ENCODE results near the gene LRRFIP2.

Gene LRRFIP2

DNA sequence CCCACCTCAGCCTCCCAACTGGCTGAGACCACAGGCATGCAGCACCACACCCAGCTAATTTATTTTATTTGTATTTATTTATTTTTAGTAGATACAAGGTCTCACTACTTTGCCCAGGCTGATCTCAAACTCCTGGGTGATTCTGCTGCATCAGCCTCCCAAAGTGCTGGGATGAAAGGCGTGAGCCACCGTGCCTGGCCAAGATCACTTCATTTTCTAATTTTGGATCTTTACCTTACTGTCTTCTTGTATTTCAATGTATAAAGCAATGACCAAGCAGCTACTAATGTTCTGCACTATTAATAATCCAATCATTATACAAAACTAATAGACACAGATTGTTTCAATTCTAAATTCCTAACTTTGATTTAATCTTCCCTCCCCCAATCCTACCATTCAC is 56.2 kb downstream of the LRRFIP2 start:
- in situ Hi-C loops (cut with MboI; ENCODE audit: low sequenced_read_pairs), result no loop called here

DNA sequence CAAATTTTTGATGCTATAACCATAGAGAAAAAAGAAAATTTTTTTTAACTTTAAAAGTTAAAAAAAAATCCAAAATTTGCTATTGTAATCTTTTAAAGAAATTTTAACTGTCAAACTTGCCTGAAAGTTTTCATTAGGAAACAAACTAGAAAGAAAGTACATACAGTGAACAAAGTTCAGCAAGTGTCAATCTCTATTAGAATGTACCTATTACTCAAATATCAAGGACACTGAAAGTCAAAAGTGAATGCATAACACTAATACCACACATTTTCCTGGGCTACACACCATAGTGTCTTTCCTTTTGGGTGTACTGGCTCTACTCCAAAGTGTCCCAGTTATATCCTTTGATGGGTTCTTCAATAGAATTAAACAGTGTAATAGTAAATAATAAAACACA is 56.8 kb downstream of the LRRFIP2 start:
- in situ Hi-C loops (cut with MboI; ENCODE audit: low sequenced_read_pairs), result no loop called here

DNA sequence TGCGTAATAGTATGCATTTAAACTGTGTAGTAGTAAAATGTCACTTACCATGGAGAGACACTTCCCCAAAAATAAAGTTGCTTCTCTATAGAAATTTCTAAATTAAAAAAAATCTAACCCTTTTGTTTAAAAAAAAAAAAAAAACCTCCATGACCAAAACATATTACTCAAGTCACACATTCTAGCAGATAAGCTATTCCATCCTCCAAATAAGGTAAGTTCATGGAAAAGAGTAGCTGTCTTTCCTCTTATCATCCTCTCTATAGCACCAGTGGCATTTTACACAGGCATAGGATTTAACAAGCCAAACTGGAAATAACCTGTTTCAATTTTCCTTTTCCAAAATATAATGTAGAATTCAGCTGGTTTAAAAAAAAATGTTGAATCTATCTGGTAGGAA is 57.4 kb downstream of the LRRFIP2 start:
- in situ Hi-C loops (cut with MboI; ENCODE audit: low sequenced_read_pairs), result no loop called here

DNA sequence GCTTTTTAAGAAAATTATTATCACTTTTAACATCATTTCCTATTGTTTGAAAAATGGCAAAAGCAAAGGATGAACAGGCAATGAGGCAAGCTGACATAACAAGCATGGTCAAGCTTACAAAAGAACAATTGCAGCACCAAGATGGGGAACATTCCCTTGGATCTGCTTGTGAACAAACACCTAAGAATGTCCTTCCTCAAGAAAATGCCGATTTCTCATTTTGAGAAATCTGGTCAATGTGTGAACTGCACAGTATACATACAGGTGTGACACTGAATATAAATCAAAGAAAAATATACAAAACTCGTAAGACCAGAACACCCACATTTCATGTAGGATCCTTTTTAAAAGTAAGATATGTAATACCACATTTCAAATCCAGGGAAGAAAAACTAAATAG is 58.9 kb downstream of the LRRFIP2 start:
- in situ Hi-C loops (cut with MboI; ENCODE audit: low sequenced_read_pairs), result no loop called here

DNA sequence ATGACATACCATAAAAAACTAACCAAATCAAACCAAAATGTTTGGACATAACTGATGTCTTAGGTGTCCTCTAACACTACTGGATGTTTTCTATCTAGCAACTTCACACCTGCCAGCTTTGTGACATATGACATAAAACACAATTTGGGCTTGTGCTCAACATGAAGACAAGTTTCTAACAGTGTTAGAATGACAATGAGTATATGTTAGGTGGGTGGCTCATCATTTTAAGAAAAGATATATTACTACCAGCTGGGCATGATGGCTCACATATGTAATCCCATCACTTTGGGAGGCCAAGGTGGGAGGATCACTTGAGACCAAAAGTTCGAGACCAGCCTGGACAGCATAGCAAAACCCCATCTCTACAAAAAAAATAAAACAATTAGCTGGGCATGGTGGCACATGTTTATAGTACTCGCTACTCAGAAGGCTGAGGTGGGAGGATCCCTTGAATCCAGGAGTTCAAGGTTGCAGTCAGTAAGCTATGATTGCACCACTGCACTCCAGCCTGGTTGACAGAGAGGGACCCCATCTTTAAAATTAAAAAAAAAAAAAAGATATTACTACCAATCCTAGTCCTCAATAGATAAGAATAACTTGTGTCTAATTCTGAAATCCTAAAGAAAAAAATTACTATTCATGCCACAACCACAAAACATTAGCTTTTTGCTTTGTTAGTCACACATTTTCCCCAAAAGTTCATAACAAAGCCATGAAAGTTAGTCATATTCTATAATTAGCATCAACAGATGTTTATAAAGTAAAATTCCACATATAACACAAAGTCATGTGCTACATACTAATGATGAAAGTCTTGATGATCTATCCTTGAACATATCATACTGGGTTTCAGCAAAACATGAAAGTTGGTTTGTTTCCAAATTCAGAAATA is 59.9 kb downstream of the LRRFIP2 start:
- in situ Hi-C loops (cut with MboI; ENCODE audit: low sequenced_read_pairs), result no loop called here

DNA sequence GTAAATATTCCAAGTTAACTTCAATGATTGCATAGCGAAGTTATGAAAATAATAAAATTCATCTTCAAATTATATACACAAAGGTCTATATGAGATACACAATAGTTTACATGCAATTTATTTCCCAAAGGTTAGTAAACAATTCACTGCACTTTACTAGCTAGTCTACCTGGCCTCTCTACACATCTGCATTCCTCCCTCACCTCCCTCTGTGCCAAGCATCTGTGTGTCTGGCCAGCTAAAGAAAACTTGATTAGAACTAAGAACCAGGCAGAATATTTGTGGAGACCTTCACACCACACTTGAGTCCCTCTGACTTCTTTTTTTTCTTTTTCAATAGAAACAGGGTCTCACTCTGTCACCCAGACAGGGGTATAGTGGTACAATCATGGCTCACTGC is 61.4 kb downstream of the LRRFIP2 start:
- in situ Hi-C loops (cut with MboI; ENCODE audit: low sequenced_read_pairs), result no loop called here

DNA sequence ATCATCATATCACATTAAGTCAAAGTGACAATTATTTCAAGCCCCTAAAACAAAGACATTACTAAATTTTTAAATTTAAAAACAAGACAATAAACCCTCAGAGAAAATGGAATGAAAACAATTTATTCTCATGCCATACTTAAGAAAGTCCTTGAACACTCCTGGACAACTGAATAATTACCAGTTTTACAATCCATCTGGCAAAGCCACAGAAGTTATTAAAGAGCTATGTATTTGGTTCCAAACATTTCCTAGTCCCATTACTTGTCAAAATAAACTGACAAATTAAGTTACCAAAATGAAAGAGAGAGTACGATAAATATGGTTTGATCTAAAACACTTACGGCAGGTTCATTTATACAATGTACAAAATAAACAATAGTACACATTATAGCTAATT is 63.2 kb downstream of the LRRFIP2 start:
- in situ Hi-C loops (cut with MboI; ENCODE audit: low sequenced_read_pairs), result no loop called here

DNA sequence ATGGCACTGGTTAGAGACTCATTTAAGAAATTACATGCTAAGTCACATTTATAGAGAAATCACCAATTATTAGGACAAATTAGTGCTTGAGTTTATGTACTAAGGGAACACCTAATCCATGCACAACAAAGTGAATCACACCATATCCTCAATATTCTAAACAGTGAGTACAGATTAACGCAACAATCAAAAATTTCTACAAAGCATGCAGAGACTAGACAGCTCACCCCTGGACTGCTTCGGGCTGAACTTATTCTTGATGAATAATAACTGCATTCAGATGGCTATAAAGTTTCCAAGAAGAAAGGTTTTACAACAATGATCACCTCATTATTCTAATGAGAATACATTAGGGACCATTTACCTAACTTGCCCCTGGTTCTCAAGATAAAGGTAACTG is 66.5 kb downstream of the LRRFIP2 start:
- in situ Hi-C loops (cut with MboI; ENCODE audit: low sequenced_read_pairs), result no loop called here

DNA sequence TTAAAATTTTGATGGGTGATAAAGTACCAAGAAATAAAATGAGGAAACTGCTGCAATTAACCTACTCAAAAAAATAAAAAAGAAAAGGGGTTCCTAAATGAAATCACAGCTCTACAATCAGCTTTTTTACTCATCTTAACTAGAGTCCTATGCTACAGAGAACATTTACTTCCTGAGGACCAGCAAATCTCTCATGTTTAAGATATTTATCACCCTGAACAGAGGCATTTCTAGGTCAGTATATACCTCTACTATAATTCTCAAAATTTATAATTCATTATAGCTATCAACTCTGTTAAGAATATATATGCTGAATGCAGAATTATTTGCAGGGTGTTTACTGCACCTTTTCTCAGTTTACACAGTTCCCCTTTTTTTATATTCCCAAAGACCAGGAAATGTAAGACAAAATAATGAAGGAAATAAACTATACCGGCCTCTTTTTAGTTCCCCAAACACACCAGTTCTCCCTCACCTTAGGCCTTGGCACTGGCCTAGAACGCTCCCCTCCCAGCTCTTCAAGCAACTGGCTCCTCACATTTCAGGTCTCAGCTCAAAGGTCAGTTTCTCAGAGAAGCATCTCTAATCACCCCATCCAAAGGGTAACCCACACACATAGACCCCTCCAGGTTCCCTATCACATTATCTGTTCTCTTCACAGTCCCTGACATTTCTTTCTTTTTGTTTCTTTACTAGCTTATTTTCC is 71.1 kb downstream of the LRRFIP2 start:
- in situ Hi-C loops (cut with MboI; ENCODE audit: low sequenced_read_pairs), result no loop called here

DNA sequence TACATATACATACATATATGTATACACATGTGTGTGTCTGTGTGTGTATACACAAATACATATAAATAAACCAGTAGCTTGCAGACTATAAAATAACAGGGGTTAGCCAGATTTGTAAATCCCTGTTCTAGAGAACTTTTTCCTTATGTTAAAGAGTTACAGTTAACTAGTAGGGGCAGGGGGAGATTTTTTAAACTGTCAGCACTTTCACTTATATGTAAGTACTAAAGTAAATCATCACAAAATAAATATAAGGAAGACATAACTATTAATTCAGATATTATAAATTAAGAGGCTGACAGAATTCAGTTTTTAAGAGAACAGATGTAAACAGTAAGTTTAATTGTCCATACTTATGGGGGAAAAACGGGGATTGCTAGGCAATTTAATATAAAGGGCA is 74.0 kb downstream of the LRRFIP2 start:
- in situ Hi-C loops (cut with MboI; ENCODE audit: low sequenced_read_pairs), result no loop called here

DNA sequence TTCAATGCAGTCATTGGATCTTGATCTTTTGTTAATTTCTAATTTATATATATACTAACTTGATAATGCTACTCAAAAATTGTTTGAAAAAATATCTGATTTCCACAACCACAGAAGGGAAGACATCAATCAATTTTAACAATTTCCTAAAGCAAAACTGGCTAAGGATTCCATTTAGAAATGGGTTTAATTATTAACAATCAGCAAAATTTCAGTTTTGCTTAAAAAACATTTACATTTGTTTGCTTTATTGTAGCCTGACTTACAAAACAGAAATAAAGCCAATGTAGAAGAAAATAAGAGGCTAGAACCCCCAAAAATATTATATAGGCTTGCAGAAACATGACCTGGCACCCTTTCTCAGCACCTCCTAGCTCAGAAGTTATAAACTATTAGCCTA is 74.9 kb downstream of the LRRFIP2 start:
- in situ Hi-C loops (cut with MboI; ENCODE audit: low sequenced_read_pairs), result no loop called here

DNA sequence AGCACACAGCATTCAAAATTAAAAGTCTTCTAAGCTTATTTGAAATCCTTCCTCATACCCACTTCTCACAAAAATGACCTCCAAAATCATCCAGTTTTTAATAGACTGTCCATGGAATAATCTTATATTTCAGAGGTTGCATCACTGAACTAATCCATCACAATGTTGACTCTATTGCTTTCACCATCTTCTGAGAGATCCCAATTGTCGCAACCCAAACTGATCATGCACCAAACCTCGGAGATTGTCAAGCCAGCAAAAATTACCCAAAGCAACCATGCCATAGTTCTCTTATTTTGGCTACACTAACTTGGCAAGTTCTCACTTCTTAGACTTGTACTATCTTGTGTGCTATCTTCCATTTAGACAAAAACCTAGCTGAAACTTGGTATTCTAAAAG is 75.5 kb downstream of the LRRFIP2 start:
- in situ Hi-C loops (cut with MboI; ENCODE audit: low sequenced_read_pairs), result no loop called here

DNA sequence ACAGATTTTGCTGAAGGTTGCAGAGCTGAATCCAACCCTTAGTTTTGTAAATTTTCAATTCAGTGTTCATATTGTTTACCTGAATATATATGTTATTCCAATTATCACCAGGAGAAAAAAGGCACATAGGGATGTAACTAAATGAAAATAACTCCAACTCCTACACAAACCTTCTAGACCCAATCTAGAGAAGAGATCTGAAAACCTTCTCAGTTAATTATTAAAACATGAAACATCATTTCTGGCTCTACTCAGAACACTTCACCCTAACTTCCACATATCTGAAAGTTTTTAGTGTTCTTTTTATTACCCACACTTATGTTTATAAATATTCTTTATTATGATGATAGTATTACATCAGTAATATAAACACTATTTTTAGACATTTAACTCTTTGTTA is 76.6 kb downstream of the LRRFIP2 start:
- in situ Hi-C loops (cut with MboI; ENCODE audit: low sequenced_read_pairs), result no loop called here

DNA sequence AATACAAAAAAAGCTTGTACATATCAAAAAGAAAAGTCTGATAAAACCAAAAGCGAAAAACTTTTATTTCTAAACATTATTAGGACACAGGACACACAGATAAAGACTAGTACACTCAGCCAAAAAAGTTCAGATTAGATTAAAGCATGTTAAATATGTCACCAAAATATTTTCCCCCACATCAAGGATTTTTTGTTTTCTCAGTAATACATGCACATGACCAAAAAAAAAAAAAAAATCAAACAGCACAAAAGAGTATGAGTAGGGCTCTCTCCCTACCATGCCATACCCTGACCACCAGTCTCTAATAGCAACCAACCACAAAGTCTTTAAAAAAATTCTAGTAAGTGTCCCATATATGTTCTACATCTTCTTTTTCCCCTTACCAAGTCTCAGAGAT is 77.4 kb downstream of the LRRFIP2 start:
- in situ Hi-C loops (cut with MboI; ENCODE audit: low sequenced_read_pairs), result no loop called here

DNA sequence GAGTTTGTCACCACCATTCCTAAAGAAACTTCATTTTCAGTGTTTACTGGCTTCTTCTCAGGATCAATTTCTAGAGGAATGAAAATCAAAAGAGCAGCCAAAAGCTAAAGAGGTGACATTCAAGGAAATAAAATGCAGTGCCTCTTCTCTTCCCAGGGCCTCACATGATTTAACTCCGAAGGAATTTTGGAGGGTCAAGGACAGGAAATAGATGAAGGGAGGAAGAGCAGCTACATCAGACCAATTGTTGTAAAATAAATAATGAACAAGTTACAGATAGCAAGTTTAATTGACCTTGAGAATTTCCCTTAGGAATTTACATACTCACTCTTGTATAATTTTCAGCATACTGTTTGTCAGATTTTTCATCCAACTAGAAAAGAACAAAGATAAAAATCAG is 78.1 kb downstream of the LRRFIP2 start:
- in situ Hi-C loops (cut with MboI; ENCODE audit: low sequenced_read_pairs), result no loop called here

DNA sequence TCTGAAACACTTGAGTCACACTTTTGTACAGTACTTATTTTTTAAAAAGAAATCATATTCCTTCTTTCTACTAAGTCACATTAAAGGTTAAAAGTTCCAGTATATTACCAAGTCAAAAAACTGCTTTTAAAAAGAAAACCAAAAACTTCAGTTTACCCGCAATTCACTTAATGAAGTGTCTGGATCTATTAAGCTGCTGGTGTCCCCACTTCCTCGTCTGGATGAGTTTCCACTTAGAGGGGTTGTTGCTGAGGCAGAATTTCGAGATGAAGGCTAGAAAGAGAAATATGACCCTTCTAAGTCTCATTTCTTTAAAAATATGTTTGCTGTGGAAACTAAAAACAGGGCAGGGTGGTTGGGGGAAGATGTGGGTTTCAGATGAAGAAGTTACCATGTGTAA is 79.7 kb downstream of the LRRFIP2 start:
- in situ Hi-C loops (cut with MboI; ENCODE audit: low sequenced_read_pairs), result no loop called here

DNA sequence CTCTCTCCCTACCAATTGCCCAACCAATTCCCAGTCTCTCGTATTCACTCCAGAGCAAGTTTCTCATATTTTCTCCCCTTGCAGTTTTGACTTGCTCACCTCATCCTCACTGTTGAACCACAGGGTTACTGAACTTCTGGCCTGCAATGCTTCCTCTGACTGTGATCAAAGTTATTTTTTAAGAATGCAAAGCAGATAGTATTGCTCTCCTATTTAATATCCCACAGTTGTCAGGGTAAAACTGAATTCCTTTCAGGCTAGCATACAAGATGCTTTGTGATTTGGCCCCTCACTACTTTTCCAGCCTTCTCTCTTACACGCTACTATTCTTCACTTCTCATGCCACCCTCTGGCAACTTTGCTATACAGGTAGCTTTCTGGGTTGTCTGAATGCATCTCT is 80.9 kb downstream of the LRRFIP2 start:
- in situ Hi-C loops (cut with MboI; ENCODE audit: low sequenced_read_pairs), result no loop called here

DNA sequence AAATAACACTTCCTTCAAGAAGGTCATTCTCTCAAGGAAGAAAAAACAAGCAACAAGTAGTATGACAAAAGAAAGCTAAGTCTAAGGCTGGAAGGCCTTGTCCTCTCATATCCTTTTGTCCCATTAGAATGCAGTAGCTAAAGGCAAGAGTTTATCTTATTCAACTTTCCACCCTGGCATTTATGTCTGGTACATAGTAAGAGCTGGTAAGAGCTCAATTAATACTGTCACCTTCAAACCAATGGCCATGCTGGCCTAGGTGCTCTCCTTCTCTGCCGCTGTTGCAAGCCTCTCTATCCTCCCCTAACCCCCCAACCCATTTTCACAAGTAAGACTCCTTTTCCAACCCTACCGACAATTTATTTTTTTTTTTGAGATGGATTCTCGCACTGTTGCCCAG is 81.9 kb downstream of the LRRFIP2 start:
- in situ Hi-C loops (cut with MboI; ENCODE audit: low sequenced_read_pairs), result no loop called here

DNA sequence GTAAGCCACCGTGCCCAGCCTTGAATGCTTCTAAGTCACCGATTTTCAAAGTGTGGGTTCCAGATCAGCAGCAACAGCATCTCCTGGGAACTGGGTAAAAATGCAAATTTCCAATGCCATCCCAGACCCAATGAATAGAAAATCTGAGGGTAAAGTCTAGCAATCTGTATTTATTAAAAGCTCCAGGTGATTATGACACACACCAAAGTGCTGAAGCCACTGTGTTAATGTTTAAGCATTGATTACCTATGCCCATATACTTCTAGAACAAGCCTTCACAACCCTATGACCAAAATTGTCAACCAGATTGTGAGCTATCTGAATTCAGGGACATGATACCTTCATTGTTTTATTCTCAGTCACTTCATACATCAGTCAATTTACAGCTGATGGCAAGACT is 86.5 kb downstream of the LRRFIP2 start:
- in situ Hi-C loops (cut with MboI; ENCODE audit: low sequenced_read_pairs), result no loop called here

DNA sequence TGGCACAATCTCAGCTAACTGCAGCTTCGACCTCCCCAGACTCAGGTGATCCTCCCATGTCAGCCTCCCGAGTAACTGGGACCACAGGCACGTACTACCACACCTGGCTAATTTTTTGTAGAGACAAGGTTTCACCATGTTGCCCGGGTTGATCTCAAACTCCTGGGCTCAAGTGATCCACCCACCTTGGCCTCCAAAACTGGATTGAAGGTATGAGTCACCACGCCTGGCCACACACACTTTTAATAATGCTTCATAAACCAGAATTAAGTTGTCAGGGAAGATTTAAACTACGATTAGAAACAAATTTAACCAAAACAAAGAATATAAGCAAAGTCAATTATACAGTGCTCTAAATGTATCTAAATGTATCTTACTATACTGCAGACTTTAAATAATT is 87.5 kb downstream of the LRRFIP2 start:
- in situ Hi-C loops (cut with MboI; ENCODE audit: low sequenced_read_pairs), result no loop called here

DNA sequence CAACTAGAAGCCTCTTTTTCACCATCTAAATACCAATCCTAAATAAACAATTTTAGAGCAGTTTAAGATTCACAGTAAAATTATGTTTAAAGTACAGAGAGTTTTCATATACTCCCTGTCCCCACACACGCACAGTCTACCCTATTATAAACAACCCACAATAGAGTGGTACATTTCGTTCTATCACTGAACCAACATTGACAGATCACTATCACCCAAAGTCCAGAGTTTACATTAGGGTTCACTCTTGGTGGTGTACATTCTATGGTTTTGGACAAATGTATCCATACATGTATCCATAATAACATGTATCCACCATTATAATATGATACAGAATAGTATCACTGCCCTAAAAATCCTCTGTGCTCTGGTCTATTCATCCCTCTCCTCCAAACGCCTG is 92.1 kb downstream of the LRRFIP2 start:
- in situ Hi-C loops (cut with MboI; ENCODE audit: low sequenced_read_pairs), result no loop called here

DNA sequence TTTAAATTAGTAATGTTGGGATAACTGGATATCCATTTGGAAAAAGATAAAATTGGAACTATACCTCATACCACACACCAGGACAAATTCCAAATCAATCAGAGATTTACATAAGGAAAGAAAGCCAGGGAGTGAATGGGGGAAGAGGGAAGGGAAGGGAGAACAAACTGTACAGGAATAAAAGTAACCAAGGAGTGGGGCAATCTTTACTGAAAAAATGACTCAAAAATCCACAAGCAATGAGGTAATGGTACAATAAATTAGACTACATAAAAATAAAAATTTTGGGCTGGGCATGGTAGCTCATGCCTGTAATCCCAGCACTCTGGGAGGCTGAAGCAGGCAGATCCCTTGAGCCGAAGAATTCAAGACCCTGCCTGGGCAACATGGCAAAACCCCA is 98.4 kb downstream of the LRRFIP2 start:
- in situ Hi-C loops (cut with MboI; ENCODE audit: low sequenced_read_pairs), result no loop called here

DNA sequence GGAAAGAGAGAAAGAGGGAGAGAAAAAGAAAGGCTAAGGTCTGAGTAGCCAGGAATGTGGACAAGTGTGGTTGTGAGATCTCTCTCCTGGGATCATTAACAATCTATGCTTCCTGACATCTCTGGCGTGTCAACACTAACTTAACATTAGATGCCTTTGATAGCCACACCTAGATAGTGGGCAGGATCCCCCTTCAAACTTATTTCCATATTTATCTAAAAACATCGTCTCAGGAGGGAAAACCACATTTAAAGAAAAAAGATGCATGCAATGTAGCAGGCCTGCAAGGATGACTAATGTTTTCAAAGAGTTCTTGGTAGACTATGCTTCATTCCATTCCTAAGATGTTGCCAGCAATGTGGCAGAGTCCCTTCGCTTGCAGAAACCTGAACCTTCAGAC is 100.2 kb downstream of the LRRFIP2 start:
- in situ Hi-C loops (cut with MboI; ENCODE audit: low sequenced_read_pairs), result no loop called here

Data from HL-60/S4 treated with phorbol 12-myristate 13-acetate at 8.2 ng/mL for 4 days and 3 days (cell line).